Measurements from ENCODE around the gene PTBP1.

Gene PTBP1

DNA sequence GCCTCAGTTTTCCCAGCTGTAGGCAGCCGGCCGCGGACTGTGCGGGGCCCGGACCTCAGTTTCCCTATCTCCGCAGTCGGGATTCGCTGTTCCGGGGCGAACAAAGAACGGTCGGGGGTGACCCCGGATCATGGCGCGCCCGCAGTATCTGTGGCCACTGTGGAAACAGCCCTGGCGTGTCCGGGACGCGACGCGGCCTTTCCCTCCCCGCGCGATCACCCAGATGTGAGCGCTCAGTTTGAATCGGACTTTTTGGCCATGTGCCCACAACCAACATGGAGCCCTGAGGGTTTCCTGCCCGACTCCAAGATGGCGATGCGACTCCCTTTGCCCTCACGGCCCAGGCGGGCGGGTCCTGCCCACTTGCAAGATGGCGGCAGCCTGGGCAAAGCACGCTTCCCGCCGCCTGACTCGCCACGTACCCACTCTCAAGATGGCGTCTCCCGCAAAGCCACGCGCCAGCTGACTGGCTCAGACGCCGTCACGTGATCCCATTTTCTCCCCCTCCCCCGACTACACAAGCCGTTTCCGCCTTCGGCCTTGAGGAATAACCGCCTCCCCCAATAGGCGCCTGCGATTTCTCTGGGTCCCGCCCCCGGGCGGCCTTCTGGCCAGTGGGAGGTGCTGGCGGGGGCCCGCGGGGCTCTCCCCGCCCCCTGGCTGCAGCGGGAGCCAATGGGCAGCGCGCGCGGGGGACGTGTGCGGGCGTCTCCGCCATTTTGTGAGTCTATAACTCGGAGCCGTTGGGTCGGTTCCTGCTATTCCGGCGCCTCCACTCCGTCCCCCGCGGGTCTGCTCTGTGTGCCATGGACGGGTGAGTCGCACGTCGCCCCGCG is at the start of gene PTBP1:
TSS of gene PTBP1 (plus strand) at position 761 of the 836 bp plus-strand sequence. CDS start at position 807, 46 bp downstream.
- peak; percentile 100 for DNase-seq

- DNase-seq, result no peak
Measured at GRCh38 chr19:748274-748598, 49.0 kb upstream of the PTBP1 start.

GRCh38 chr19:749811-750210 is 47.4 kb upstream of the PTBP1 start:
- no peak for DNase-seq

DNA sequence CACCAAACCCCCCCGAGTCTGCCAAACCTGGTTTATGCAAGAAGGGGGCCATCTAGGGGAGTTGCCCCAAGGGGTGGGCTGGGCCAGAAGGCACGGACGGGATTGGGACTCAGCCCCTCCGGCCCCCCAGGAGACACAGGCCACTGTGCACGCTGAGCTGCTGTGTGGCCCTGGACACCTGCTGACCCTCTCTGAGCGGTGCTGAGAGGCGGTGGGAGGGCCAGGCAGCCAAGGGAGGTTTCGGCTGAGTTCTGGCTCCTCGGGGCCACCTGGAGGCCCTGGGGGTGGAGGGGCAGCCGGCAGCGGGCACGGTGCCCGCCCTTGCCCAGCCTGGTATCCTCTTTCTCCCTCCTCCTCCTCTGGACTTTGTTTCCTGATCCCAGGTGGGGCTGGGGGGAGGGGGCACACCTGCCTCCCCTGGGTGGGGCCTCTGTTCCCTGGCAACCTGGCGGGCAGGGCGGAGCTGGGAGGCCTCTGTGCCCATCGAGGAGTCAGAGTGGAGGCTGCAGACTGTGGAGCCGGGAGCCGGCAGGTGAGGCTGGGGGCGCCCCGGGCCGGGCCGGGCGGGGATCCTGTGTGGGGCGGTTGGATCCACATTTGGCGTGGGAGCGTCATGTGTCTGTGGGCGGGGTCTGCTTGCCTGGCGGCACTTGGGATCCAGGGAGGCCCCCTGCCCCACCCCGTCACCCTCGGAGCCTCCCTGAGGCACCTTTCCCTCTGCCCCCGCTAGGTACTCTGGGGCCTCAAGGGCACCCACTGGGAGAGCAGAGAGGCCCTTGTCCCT is 46.4 kb upstream of the PTBP1 start, which contains the start of gene MISP:
TSS of gene MISP (plus strand) at position 473 of the 784 bp plus-strand sequence. CDS start 5,835 bp downstream, outside the sequence.
- peak; percentile 81 to 95 (median 92) for DNase-seq

DNA sequence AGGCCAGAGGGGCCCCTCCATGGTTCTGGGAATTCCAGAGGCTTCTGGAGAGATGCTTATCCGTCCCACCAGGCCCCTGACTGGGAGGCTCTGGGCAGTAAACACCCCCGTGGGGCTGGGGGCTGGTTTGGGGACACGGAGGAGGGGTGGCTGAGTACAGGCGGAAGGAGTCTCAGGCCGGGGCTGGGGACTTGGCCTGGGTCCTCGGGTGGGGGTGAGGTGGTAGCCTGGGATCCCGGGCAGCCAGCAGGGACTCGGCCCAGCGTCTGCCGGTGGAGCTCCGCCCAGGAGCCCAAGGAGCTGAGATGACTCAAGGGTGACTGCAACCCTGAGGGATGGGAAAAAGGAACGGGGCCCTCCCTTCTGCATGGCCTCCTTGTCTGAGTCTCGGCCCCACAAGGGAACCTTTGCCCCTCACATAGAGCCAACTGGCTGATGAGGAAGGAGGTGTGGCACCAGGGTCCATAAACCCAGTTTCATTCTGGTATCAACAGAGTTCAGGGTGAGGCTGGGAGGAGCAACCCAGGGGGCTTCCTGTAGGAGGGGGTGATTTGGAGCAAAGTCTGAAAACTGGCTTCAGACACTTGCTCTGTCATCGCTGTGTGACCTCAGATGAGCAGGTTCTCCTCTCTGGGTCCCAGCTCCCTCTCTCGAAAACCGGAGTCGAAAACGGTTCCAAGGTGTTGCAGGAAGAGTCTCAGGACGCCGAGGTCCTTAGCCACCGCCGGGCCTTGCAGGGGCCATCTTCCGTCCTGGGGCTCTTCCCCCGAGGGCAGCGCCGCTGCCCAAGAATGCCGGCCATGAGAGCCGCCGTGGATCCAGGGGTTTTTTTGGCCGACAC is 45.5 kb upstream of the PTBP1 start:
- DNase-seq, result no peak

DNA sequence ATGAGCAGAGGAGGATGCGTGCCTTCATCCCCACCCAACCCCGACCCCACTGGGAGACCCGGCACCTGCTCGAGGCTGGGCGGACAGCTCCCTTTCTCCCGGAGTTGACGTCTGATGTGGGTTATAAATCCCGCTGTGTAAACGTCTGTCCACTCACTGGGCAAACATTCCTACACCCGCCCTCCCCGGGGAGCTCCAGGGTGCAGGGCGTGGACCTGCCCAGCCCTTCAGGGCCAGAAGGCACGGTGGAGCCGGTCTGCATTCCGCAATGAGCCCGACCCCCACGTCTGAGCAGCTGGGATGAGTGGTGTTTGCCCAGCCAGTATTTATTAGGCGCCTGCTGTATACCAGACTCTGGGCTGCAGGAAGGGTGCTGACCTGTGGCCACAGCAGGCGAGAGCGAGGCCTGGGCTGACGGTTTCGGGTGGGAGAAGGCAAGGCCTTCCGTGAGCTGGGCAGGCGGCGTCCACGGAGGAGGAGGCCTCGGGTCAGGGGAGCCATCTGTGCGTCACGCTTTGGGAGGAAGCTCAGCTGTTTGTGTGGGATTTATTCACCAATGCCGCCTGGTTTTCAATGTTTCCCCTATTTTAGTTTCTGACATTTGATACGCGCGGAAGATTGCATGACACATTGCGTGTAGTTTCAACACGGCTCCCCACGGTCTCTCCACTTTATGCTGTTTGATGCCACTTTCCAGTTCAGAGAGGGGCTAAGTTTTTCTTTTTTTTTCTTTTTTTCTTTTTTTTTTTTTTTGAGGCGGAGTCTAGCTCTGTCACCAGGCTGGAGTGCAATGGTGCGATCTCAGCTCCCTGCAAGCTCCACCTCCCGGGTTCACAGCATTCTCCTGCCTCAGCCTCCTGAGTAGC is 44.4 kb upstream of the PTBP1 start:
- peak in 2 of 3 experiments; percentile 70 to 82 for DNase-seq

- DNase-seq, result no peak
Measured at GRCh38 chr19:754530-754929, 42.7 kb upstream of the PTBP1 start.

DNA sequence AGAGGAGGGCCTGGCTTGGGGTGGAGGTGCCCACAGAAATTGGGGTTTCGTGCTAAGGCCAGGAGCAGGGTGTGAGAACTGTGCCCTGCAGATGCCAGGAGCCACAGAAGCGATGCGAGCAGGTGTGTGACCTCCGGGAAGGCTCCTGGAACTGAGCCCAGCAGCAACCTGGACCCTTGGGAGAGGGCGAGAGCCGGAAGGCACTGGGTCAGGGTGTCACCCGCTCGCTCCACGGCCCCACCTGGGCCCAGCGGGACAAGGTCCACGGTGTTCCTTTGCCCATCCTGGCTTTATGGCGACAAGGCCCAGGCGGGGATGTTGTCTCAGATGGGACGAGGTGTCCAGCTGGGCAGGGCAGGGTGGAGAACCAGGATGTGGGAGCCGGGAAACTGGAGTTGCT is 42.2 kb upstream of the PTBP1 start:
- DNase-seq, result no peak

- no peak for DNase-seq
Measured at GRCh38 chr19:756236-756635, 41.0 kb upstream of the PTBP1 start.

DNA sequence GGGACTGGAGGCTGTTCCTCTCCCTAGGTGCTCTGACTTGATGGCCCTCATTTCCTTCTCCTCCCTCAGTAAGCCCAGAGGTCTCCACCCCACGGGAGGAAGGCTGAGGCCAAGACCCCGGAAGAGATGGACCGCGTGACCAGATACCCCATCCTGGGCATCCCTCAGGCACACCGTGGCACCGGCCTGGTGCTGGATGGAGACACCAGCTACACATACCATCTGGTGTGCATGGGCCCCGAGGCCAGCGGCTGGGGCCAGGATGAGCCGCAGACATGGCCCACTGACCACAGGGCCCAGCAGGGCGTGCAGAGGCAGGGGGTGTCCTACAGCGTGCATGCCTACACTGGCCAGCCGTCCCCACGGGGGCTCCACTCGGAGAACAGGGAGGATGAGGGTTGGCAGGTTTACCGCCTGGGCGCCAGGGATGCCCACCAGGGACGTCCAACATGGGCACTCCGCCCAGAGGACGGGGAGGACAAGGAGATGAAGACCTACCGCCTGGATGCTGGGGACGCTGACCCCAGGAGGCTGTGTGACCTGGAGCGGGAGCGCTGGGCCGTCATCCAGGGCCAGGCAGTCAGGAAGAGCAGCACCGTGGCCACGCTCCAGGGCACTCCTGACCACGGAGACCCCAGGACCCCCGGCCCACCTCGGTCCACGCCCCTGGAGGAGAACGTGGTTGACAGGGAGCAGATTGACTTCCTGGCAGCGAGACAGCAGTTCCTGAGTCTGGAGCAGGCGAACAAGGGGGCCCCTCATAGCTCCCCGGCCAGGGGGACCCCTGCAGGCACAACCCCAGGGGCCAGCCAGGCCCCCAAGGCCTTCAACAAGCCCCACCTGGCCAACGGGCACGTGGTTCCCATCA is 40.2 kb upstream of the PTBP1 start:
- DNase-seq, result no peak

DNA sequence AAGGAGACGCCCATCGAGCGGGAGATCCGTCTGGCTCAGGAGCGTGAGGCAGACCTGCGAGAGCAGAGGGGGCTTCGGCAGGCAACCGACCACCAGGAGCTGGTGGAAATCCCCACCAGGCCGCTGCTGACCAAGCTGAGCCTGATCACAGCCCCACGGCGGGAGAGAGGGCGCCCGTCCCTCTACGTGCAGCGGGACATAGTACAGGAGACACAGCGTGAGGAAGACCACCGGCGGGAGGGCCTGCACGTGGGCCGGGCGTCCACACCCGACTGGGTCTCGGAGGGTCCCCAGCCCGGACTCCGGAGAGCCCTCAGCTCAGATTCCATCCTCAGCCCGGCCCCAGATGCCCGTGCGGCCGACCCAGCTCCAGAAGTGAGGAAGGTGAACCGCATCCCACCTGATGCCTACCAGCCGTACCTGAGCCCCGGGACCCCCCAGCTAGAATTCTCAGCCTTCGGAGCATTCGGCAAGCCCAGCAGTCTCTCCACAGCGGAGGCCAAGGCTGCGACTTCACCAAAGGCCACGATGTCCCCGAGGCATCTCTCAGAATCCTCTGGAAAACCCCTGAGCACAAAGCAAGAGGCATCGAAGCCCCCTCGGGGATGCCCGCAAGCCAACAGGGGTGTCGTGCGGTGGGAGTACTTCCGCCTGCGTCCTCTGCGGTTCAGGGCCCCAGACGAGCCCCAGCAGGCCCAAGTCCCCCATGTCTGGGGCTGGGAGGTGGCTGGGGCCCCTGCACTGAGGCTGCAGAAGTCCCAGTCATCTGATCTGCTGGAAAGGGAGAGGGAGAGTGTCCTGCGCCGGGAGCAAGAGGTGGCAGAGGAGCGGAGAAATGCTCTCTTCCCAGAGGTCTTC is 39.2 kb upstream of the PTBP1 start:
- no peak for DNase-seq

DNA sequence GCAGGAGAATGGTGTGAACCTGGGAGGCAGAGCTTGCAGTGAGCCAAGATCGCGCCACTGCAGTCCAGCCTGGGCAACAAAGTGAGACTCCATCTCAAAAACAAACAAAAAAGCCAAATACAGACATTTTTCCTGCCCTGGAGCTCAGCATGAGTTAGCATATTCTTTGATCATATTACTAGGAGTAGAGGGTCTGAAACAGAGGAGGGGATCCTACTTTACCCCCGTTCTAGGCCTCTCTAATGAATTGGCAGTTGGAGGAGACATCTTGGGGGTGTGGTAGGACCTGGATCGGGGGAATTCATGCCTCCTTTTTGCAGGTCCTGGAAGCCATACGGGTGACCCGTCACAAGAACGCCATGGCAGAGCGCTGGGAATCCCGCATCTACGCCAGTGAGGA is 34.1 kb upstream of the PTBP1 start:
- no peak for DNase-seq

DNA sequence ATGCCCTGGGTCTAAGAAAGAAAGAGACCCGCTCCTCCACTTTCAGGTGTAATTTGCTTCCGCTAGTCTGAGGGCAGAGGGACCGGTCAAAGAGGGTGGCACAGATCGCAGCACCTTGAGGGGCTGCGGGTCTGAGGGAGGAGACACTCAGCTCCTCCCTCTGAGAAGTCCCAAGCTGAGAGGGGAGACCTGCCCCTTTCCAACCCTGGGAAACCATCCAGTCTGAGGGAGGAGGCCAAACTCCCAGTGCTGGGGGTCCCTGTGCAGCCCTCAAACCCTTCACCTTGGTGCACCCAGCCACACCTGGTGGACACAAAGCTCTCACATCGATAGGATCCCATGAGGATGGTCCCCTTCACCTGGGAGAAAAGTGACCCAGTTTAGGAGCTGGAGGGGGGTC is 33.4 kb upstream of the PTBP1 start:
- no peak for DNase-seq

DNA sequence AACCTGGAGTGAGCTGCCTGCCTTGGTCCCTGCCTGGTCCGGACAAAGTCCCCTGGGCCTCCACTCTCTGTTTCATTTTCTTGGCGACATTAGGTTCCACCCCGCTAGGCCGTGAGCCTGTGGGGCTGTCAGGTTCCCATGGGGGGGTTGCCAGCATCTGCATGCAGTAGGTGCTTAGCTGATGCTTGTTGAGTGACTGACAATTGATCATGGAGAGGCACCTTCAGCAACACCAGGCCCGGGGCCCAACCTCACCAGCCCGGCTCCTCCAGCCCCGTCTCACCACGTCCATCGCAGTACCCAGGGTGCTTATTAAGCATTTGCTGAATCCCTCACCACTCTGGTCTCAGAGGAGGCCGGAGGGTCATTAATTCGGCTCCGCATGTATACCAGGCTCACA is 33.0 kb upstream of the PTBP1 start:
- DNase-seq, result no peak

DNA sequence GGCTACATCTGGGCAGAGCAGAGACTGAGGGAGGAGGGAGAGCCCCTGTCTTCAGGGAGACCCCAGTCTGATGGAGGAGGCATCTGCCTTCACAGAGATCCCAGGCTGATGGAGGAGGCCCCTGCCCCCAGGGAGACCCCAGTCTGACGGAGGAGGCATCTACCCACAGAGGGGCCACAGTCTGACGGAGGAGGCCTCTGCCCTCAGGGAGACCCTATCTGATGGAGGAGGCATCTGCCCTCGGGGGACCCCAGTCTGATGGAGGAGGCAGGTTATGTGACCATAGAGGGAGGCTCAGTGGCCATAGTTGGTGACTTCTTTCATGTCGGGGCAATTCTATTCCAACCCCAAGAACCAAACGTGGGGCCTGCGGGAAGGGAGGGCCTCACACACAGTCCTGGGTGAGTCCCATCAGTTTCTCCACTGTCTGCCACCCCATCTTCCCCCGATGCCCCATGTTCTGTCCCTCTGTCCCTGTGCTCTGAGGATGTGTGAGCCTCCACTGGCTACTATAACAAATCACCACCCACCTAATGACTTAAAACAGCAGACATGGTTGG is 32.0 kb upstream of the PTBP1 start:
- DNase-seq, result no peak

- no peak for DNase-seq
Measured at GRCh38 chr19:768424-768823, 28.8 kb upstream of the PTBP1 start.

- DNase-seq, result no peak
Measured at GRCh38 chr19:769616-770015, 27.6 kb upstream of the PTBP1 start.

- DNase-seq, result peak in 1 of 3 experiments; percentile 40
Measured at GRCh38 chr19:771332-771785, 25.9 kb upstream of the PTBP1 start.

- DNase-seq, result no peak
Measured at GRCh38 chr19:772063-772462, 25.2 kb upstream of the PTBP1 start.
